Stimulated activated CD4-positive, alpha-beta T cell treated with anti-CD3 and anti-CD28 coated beads, Interleukin-4, amount 100 ng/mL, for 24 hours (primary cell): ENCODE results near the gene BEAN1.
A peak's percentile ranks its signal among the peaks of the same experiment; 100 is the strongest.
"Not testable (repeated sequence)": the region's sequence is repeated elsewhere in the genome, so short reads cannot be mapped to it uniquely, and the experiment has no call there.

ENCODE experiments used
- DNase-seq: peaks from one replicate; pipeline ENCODE4 v3.0.0-alpha.2; 2020

BEAN1 gene

GRCh38 chr16:66510298-66510697, 83.2 kb downstream of the BEAN1 start:
- no peak for DNase-seq

GRCh38 chr16:66510711-66511601, 83.9 kb downstream of the BEAN1 start:
- no peak for DNase-seq

DNA sequence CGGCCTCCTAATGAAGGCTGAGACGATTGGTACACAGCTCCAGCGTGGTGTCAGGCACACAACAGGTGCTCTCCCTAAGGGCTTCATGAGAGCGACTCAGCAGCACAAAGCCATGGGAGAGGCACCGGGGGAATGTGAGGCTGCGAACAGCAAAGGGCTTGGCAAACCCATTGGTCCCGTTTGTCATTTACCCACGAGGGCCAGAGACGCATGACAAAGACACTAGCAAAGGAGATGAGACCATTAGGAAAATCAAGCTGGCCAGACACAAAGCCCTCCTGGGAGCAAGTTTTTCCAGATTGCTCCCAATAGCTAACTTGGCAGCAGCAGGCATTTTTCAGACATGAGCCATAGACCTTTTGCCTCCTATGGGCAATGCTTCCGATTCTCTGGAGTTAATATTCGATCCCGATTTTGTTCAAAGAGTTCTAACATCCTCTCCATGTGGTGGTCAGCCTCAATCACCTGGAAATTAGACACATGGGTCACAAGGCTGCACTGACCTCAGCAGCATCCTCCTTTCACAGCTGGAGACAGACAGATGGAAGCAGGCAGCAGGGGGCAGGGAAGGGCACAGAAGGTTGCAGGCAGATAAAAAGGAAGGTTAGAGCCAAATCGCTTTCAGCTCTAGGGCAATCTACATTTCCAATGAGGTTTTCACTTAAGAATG, 84.6 kb downstream of the BEAN1 start:
- DNase-seq, result no peak

- no peak for DNase-seq
Observed at GRCh38 chr16:66512272-66513110, 85.4 kb downstream of the BEAN1 start.

GRCh38 chr16:66513111-66513723, 86.1 kb downstream of the BEAN1 start:
- DNase-seq, result no peak

DNA sequence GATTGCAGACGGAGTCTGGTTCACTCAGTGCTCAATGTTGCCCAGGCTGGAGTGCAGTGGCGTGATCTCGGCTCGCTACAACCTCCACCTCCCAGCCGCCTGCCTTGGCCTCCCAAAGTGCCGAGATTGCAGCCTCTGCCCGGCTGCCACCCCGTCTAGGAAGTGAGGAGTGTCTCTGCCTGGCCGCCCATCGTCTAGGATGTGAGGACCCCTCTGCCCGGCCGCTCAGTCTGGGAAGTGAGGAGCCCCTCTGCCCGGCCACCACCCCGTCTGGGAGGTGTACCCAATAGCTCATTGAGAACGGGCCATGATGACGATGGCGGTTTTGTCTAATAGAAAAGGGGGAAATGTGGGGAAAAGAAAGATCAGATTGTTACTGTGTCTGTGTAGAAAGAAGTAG, 87.3 kb downstream of the BEAN1 start:
- DNase-seq, result not testable (repeated sequence)

- DNase-seq, result not testable (repeated sequence)
Observed at GRCh38 chr16:66514980-66515595, 88.0 kb downstream of the BEAN1 start.

GRCh38 chr16:66515596-66516508, 88.8 kb downstream of the BEAN1 start:
- DNase-seq, result no peak

DNA sequence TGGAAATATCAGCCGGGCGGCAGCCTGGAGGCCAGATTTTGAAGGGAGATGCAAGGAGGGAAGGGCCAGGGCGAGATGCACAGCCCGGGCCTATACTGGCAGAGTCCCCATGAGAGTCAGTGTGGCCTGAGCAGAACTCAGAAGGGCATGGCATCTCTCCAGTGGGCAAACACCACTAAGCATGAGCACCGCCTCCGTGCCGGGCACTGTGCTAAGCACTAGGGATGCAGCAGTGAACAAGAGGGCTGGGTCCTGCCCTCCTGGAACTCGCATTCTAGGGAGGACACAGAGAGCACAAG, 89.4 kb downstream of the BEAN1 start:
- no peak for DNase-seq

- peak; percentile 71 for DNase-seq
Observed at GRCh38 chr16:66516808-66517585, 89.9 kb downstream of the BEAN1 start.

GRCh38 chr16:66517586-66518263, 90.6 kb downstream of the BEAN1 start:
- no peak for DNase-seq

DNA sequence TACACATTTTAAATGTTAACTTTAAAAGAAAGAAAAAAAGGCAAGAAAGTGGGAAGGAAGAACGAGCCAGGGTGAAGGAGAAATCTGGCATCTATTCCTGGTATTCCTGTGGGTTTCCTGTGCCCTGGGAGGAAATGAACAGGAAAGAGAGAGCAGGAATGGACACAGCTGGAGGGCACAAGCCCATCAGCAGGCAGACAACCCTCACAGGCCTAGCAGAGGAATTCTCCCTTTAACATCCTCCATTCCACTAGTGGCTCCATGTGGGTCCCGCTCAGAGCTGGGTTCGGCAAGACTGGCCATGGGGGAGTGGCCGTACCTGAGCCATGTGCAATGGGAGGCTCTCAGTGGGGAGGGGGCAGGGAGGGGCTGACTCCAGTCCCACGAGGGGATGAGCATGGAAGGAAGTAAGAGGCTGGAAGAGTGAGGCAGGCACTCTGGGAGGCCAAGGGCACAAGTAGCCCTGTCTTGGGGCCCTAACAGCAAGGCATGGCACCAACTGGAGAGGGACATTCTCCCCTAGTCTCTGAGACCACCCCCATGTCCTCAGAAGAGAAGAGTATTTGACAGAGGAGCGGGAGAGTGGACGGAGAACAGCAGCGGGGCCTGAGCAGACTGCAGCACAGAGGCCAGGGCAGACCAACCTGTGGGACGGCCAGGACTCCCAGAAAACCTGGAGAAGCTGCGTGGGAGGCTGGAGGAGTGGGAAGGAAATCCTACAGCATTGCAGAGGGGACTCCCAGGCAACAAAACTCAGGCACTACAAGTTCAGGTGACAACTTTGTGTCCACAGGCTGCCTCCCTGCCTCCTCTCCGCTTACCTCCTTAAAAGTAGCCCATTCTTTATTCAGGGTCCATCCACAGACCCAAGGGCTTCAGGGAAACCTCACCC, 92.6 kb downstream of the BEAN1 start:
- no peak for DNase-seq

DNA sequence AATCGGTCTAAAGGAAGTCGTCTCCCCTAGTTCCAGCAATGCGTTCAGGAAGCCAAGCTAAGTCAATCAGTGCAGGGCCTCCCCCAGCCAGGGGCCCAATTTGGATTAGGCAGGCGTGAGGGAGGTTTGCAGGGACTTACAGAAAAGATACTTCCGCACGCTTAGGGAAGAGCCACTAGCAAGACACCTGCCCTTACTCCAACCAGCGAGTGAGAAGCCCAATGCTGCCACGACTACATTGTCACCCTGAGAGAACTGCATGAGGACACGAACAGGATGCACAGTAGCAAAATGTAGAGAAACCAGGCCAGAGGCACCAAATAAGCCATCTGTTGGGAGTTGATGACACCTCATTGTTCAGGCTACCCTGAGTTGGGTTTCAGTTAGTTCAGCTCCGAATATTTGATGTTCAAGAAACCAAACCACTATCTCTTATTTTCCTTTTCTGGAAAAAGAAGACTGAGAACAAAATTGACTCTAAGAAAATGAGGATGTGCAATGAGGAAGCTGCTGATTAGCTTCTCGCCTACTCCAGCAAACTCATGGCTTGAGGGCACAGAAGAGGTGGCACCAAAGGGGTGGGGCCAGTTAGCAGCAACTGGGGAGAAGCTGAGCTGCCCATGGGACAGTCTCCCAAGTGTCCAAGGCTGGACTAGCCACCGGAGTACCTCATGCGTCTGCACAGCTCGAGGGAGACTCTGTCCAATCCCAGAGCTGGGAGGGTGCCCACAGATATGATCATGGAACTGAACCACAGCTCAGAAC, 93.5 kb downstream of the BEAN1 start:
- DNase-seq, result no peak

DNA sequence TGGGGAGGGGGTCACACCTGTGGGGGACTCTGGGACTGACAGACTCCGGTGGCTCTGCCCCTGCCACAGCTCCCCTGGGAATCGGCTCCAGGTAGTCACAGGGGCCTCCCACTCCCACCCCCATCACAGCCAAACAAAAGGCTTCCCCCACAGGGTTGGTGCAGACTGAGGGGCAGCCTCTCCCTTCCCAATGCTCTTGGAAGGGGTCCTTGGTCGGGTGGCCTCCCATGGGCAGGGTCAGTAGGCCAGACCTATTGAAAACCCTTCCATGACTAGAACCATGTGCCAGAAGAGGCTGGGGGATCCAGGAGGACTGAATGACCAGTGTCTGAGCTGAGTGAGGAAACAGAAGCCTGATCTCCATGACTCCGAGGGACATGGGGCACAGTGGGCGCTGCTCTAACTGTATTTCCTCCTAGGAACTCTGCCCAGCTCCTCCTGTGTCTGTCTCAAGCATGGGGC, 94.2 kb downstream of the BEAN1 start:
- DNase-seq, result no peak

DNA sequence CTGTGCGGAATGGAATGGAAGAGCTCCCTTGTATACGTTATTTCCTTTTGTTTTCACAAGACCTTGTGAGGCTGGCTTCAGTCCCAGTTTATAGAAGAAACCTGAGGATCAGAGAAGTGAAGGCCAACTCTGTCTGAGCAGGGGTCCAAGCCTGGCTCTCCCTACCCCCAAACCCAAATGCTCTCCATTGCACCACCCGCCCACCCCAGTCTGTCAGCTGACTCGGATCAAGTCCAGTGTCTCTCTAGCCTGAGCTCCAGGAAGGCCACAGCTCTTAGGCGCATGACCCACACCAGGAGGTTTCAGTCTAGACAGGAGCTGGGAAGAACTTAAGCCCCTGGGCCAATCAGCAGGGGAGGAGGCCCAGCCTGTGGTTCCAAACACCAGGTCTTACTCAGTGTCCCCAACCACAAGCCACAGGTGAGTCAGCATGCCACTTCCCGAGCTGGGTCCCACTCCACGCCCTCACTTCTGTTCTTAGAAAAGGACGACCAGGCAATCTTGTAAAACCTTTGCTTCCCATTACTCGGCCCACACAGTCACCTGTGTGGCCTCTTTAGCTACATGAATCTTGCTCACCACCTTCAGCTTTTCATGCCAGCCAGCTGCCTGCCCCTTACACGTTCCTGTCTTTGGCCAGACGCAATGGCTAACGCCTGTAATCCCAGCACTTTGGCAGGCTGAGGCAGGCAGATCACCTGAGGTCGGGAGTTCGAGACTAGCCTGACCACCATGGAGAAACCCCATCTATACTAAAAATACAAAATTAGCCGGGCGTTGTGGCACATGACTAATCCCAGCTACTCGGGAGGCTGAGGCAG, 95.1 kb downstream of the BEAN1 start:
- peak; percentile 95 for DNase-seq

GRCh38 chr16:66522816-66523590, 95.9 kb downstream of the BEAN1 start:
- DNase-seq, result no peak
